Suprapubic skin (tissue), 4 donors: Measurements from ENCODE around the gene ARSD. TPM values are rescaled to one million over a fixed set of nuclear protein-coding genes. Genes with fewer than 3 reads are reported as not detected.

ENCODE experiments used
- DNase-seq, 2 donors: peaks; one replicate each; pipeline ENCODE4 v3.0.0-alpha.2; 2019; ENCODE audit warnings: low spot score in 2 of 2
- H3K27ac ChIP-seq: fragments of 200-600 bp; sonication (generic); one replicate; pipeline ENCODE4 v1.5.1; 2019
- H3K27me3 ChIP-seq: fragments of 200-600 bp; sonication (generic); one replicate; pipeline ENCODE4 v1.5.1; 2019
- H3K36me3 ChIP-seq: fragments of 200-600 bp; sonication (generic); one replicate; pipeline ENCODE4 v1.5.1; 2019
- H3K4me1 ChIP-seq: fragments of 200-600 bp; sonication (generic); one replicate; pipeline ENCODE4 v1.5.1; 2019
- H3K4me3 ChIP-seq: fragments of 200-600 bp; sonication (generic); one replicate; pipeline ENCODE4 v1.5.1; 2019; ENCODE audit warnings: mild to moderate bottlenecking
- H3K9me3 ChIP-seq: fragments of 200-600 bp; sonication (generic); one replicate; pipeline ENCODE4 v1.5.1; 2019
- EP300 ChIP-seq: sonication (generic); formaldehyde crosslinking; IDR thresholded peaks from one replicate; pipeline ENCODE4 v1.6.1; 2017; ENCODE audit warnings: antibody characterized with exemption
- POLR2A ChIP-seq, 2 donors: fragments of 450-650 bp; IDR thresholded peaks; one replicate each; pipeline ENCODE4 v1.6.1; 2017; ENCODE audit warnings: antibody characterized with exemption in 2 of 2, mild to moderate bottlenecking in 2 of 2, moderate library complexity in 2 of 2
- POLR2AphosphoS5 ChIP-seq, 3 donors: sonication (generic); formaldehyde crosslinking; IDR thresholded peaks; one replicate each; pipeline ENCODE4 v1.6.1; 2017; ENCODE audit warnings: antibody characterized with exemption in 3 of 3
- WGBS: methylation state at CpG from one replicate; pipeline ENCODE4 v1.1.5; 2018; 5-methylcytosine and 5-hydroxymethylcytosine counted together
- total RNA-seq, 4 donors: library from RNA; depleted of rRNA; stranded (reverse); fragments of >200 nt; gene quantifications; one replicate each; pipeline ENCODE4 v1.1.0, GENCODE V29; 2016
- TF ChIP-seq, protein P1 (sequence below), 2 donors: fragments of 200-600 bp in 1 of 2; fragments of 450-650 bp in 1 of 2; sonication (generic) in 1 of 2; IDR thresholded peaks; one replicate each; pipeline ENCODE4 v1.5.1; 2016 to 2019; ENCODE audit warnings: antibody characterized with exemption in 2 of 2, mild to moderate bottlenecking in 1 of 2, moderate library complexity in 1 of 2

The ARSD gene
- total RNA-seq, 4 donors from 2014 or later = 15.6 to 24.1 (median 18.7) TPM

DNA sequence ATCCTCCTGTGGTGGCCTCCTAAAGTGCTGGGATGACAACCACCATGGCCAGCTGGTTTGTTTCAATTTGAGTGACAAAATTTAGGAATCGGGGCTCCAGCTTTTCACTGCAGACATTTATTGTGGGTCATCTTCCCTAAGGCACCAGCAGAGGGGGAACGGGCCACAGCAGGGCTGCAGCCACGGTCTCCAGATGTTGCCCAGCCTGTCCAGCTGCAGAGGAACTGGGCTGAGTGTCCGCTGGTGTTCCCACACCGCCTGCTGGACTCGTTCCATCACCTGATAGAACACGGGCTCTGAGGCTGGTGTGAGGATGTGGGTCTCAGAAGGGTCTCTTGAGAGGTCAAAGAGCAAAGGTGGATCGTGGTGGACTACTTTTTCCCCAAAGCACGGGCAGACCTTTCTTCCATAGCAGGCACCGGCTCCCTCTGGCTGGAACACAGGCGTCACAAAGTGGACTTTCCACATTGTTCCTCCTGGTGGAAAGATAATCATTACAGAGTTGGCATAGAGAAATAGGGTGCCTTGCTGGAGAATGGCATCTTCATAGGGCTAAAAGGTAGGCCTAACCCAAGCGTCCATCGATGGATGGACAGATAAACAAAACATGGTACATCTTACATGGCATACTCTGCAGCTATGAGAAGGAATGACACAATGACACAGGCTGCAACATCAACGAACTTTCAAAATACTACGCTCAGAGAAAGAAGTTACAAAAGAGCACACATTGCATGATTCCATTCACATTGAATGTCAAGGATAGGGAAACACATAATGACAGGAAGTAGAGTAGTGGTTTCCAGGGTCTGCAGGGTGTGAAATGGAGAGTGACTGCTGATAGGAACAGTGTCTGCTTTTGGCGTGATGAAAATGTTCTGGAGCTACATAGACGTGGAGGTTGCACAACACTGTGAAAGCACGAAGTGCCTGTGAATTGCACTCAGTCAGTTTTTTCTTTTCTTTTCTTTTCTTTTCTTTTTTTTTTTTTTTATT, 5.9 kb upstream of the ARSD start:
- Histone ChIP-seq H3K27ac (no peak overlapping the region), H3K4me1 (peaks cover 3% of the 10 kb centered on the region), H3K9me3 (no peaks in the 10 kb centered on the region), H3K27me3 (no peaks in the 10 kb centered on the region), H3K36me3 (no peaks in the 10 kb centered on the region), H3K4me3 (no peak overlapping the region)
- DNase-seq = no peak
- WGBS = 79% methylated on average over 17 of the region's 18 CpGs
- TF ChIP-seq POLR2AphosphoS5 (IDR thresholded peaks at IDR 0.05) = no peak
- no peak for TF ChIP-seq EP300
- TF ChIP-seq, protein P1, sequence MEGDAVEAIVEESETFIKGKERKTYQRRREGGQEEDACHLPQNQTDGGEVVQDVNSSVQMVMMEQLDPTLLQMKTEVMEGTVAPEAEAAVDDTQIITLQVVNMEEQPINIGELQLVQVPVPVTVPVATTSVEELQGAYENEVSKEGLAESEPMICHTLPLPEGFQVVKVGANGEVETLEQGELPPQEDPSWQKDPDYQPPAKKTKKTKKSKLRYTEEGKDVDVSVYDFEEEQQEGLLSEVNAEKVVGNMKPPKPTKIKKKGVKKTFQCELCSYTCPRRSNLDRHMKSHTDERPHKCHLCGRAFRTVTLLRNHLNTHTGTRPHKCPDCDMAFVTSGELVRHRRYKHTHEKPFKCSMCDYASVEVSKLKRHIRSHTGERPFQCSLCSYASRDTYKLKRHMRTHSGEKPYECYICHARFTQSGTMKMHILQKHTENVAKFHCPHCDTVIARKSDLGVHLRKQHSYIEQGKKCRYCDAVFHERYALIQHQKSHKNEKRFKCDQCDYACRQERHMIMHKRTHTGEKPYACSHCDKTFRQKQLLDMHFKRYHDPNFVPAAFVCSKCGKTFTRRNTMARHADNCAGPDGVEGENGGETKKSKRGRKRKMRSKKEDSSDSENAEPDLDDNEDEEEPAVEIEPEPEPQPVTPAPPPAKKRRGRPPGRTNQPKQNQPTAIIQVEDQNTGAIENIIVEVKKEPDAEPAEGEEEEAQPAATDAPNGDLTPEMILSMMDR (IDR thresholded peaks at IDR 0.05) = no peak
- no peak for TF ChIP-seq POLR2A (IDR thresholded peaks at IDR 0.05)

DNA sequence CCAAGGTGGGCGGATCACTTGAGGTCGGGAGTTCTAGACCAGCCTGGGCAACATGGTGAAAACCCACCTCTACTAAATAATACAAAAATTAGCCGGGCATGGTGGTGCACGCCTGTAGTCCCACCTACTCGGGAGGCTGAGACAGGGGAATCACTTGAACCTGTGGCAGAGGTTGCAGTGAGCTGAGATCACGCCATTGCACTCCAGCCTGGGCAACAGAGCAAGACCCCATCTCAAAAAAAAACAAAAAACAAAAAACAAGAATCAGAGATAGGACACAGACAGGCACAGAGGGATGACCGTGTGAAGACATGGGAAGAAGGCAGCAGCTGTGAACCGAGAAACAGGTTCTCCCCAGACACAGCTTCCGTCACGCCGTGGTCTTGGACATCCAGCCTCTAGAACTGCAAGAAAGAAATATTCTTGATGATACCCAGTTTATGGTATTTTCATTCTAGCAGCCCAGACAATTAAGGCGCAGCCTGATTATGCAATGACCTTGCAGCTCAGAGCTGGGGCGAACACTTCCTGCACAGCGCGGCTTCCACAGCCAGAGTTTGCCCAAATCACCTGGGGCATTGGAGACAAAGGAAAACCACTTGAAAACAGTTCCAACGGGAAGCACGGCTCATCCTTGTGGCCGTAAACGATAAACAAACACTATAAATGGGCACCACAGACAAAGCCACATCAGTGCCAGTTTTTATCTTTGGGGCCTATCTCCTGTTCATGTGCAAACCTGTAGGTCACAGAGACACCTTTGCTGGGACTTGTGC, 4.2 kb upstream of the ARSD start:
- Histone ChIP-seq H3K27ac (no peak overlapping the region), H3K27me3 (no peaks in the 10 kb centered on the region), H3K4me3 (no peak overlapping the region), H3K9me3 (no peaks in the 10 kb centered on the region), H3K36me3 (no peaks in the 10 kb centered on the region), H3K4me1 (peaks cover 6% of the 10 kb centered on the region)
- no peak for DNase-seq
- TF ChIP-seq EP300 = no peak
- no peak for TF ChIP-seq POLR2A (IDR thresholded peaks at IDR 0.05)
- WGBS = 57% methylated on average over 18 of the region's 19 CpGs

DNA sequence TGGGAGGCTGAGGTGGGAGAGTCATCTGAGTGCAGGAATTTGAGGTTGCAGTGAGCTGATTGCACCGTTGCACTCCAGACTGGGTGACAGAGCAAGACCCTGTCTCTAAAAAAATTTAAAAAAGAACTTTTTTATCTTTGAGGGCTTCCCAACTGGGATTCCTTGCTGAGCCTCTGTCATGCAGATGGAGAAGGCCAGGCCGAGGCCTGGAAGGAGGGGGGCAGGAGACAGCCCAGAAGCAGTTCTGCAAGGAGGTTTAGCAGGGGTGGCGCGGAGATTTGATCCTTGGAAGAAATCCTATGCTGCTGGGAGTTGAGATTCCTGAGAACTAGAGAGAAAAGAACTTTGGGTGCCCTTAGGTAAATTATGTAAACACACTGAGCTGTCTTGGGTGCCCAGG, 2.5 kb upstream of the ARSD start:
- no peak for TF ChIP-seq POLR2A (IDR thresholded peaks at IDR 0.05)
- TF ChIP-seq, protein P1 (IDR thresholded peaks at IDR 0.05) = no peak
- Histone ChIP-seq H3K4me1 (peaks cover 6% of the 10 kb centered on the region), H3K36me3 (no peaks in the 10 kb centered on the region), H3K4me3 (no peak overlapping the region), H3K27ac (no peak overlapping the region), H3K9me3 (no peaks in the 10 kb centered on the region), H3K27me3 (no peaks in the 10 kb centered on the region)
- no peak for DNase-seq
- 73% methylated on average over 4 of the region's 4 CpGs for WGBS

DNA sequence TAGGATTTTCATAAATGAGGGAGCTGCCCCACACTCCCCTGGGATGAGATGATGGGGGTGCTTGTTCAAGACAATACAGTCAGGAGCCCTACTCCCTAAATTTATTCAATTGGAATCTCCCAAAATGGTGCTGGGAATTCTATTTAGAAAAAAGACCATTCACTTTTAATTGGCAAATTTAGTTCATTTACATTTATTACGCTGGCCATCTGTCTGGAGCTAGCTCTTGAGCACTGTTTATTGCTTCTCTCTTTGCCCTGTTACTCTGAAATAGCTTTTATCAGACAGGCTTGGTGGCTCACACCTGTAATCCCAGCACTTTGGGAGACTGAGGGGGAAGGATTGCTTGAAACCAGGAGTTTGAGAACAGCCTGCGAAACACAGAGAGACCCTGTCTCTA, 2.0 kb upstream of the ARSD start:
- no peak for DNase-seq
- 100% methylated on average over 2 of the region's 2 CpGs for WGBS
- Histone ChIP-seq H3K4me1 (peaks cover 6% of the 10 kb centered on the region), H3K27ac (no peak overlapping the region), H3K27me3 (no peaks in the 10 kb centered on the region), H3K4me3 (no peak overlapping the region), H3K9me3 (no peaks in the 10 kb centered on the region), H3K36me3 (no peaks in the 10 kb centered on the region)
- TF ChIP-seq EP300 (no peak), POLR2AphosphoS5 (IDR thresholded peaks at IDR 0.05) (no peak), POLR2A (IDR thresholded peaks at IDR 0.05) (no peak)
- TF ChIP-seq, protein P1 (IDR thresholded peaks at IDR 0.05) = no peak

DNA sequence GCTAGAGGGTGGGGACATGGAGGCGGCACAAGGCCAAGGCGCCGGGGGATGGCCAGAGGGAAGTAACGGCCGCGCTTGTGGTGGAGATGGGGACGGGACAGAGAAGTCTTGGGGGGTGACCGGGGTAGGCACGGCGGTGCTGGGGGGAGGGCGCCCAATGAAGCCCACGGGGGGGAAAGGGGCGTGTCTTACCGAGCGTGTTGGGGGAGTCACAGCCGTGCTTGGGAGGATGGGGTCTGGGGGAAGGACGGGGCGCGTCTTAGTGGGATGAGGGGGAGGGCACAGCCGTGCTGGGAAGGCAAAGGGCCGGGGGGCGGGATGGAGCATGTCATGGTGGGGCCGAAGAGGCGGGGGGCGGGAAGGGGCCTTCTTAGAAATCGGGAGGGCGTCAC, 952 bp downstream of the ARSD start:
- WGBS = 26% methylated on average over 24 of the region's 27 CpGs

More for the DNA sequence above, 952 bp downstream of the ARSD start:
- peaks cover 4% of the 10 kb centered on the region for H3K4me1 ChIP-seq
- no peaks in the 10 kb centered on the region for H3K27me3 ChIP-seq
- peak overlapping the region; percentile 96 for H3K27ac ChIP-seq
- peak overlapping the region; percentile 61 for H3K4me3 ChIP-seq
- peak in 1 of 2 donors; percentile 76 for DNase-seq
- H3K36me3 ChIP-seq = peaks cover 2% of the 10 kb centered on the region
- TF ChIP-seq, protein P1 (IDR thresholded peaks at IDR 0.05) = no peak
- TF ChIP-seq POLR2A (IDR thresholded peaks at IDR 0.05) (no peak), EP300 (no peak), POLR2AphosphoS5 (IDR thresholded peaks at IDR 0.05) (no peak)
- no peaks in the 10 kb centered on the region for H3K9me3 ChIP-seq
